HUES64 (cell line): ENCODE measurements around the gene CDH10.

ENCODE experiments used
- H3K27ac ChIP-seq: 2 replicates; pipeline ENCODE4 v1.7.0; 2013; ENCODE audit warnings: low read depth, low read length, inconsistent platforms
- H3K27me3 ChIP-seq: 2 replicates; pipeline ENCODE4 v1.6.1; 2013; ENCODE audit warnings: mild to moderate bottlenecking, low read length; ENCODE audit not compliant: insufficient read depth
- H3K36me3 ChIP-seq: 2 replicates; pipeline ENCODE4 v1.6.1; 2013; ENCODE audit warnings: mild to moderate bottlenecking, low read length; ENCODE audit not compliant: insufficient read depth
- H3K4me1 ChIP-seq: 2 replicates; pipeline ENCODE4 v1.6.1; 2013; ENCODE audit warnings: mild to moderate bottlenecking, low read length, moderate library complexity; ENCODE audit not compliant: insufficient read depth
- H3K4me3 ChIP-seq: 2 replicates; pipeline ENCODE4 v1.5.1; 2013; ENCODE audit warnings: mild to moderate bottlenecking, low read length, moderate library complexity
- H3K9ac ChIP-seq: 2 replicates; pipeline ENCODE4 v1.6.1; 2013; ENCODE audit warnings: mild to moderate bottlenecking, low read depth, low read length
- H3K9me3 ChIP-seq: 2 replicates; pipeline ENCODE4 v1.6.1; 2013; ENCODE audit warnings: low read depth, low read length; ENCODE audit not compliant: insufficient read depth
- WGBS: fragments of 150-250, 120-280 bp; methylation state at CpG from one replicate; pipeline ENCODE4 v1.1.7; 2013; ENCODE audit warnings: missing lambda C conversion rate; 5-methylcytosine and 5-hydroxymethylcytosine counted together

CDH10 gene

GRCh38 chr5:24633715-24634325 is 11.0 kb downstream of the CDH10 start:
- 3% methylated on average over 4 of the region's 4 CpGs for WGBS
- Histone ChIP-seq H3K27ac (no peak overlapping the region), H3K27me3 (no peaks in the 10 kb centered on the region), H3K4me1 (peaks cover 6% of the 10 kb centered on the region; the same call in 1 of the 2 replicates), H3K36me3 (no peaks in the 10 kb centered on the region), H3K9ac (no peak overlapping the region), H3K9me3 (no peaks in the 10 kb centered on the region), H3K4me3 (no peak overlapping the region)

DNA sequence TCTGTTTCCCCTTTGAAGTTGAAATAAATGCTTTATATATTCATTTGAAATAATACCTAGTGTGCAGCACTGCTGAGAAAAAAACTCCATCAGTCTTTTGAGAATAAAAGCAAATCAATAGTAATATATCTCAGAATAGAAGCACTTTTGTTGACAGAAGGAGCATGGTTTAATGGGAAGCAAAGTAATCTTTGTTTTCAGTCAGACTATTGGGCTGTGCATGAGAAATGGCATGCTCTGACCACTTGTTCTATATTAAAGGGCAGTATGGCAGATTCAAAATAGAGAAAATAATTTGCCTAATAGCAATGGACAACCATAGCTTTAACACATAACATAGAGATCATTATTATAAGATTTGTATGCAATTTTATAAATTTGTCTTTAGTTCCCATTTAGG is 12.4 kb downstream of the CDH10 start:
- Histone ChIP-seq H3K27me3 (no peaks in the 10 kb centered on the region), H3K36me3 (no peaks in the 10 kb centered on the region), H3K9ac (no peak overlapping the region), H3K9me3 (no peaks in the 10 kb centered on the region), H3K27ac (no peak overlapping the region), H3K4me1 (peaks cover 6% of the 10 kb centered on the region; the same call in 1 of the 2 replicates), H3K4me3 (no peak overlapping the region)

- H3K27me3 ChIP-seq: no peaks in the 10 kb centered on the region
- H3K9me3 ChIP-seq: no peaks in the 10 kb centered on the region
Measured at GRCh38 chr5:24630918-24631317, 13.9 kb downstream of the CDH10 start.

GRCh38 chr5:24629798-24630197 is 15.0 kb downstream of the CDH10 start:
- no peaks in the 10 kb centered on the region for H3K27me3 ChIP-seq
- no peaks in the 10 kb centered on the region for H3K36me3 ChIP-seq
- H3K4me1 ChIP-seq: no peaks in the 10 kb centered on the region
- WGBS: 100% methylated on average over 1 of the region's 1 CpG
- H3K9ac ChIP-seq: no peak overlapping the region
- no peak overlapping the region for H3K27ac ChIP-seq
- H3K4me3 ChIP-seq: no peak overlapping the region
- H3K9me3 ChIP-seq: no peaks in the 10 kb centered on the region

More at GRCh38 chr5:24630918-24631317, 13.9 kb downstream of the CDH10 start:
- peaks cover 6% of the 10 kb centered on the region; the same call in 1 of the 2 replicates for H3K4me1 ChIP-seq
- no peak overlapping the region for H3K4me3 ChIP-seq
- no peak overlapping the region for H3K27ac ChIP-seq
- no peak overlapping the region for H3K9ac ChIP-seq
- H3K36me3 ChIP-seq: no peaks in the 10 kb centered on the region

- no peaks in the 10 kb centered on the region for H3K27me3 ChIP-seq
- H3K9ac ChIP-seq: no peak overlapping the region
- H3K4me1 ChIP-seq: peaks cover 13% of the 10 kb centered on the region
- no peak overlapping the region for H3K27ac ChIP-seq
- H3K9me3 ChIP-seq: no peaks in the 10 kb centered on the region
- H3K36me3 ChIP-seq: no peaks in the 10 kb centered on the region
- no peak overlapping the region for H3K4me3 ChIP-seq
Measured at GRCh38 chr5:24624872-24625271, 19.9 kb downstream of the CDH10 start.

- no peak overlapping the region for H3K4me3 ChIP-seq
- H3K4me1 ChIP-seq: peaks cover 13% of the 10 kb centered on the region
- WGBS: no CpG with 5 or more reads among the region's 1 CpG
- H3K9ac ChIP-seq: no peak overlapping the region
- no peaks in the 10 kb centered on the region for H3K36me3 ChIP-seq
- no peaks in the 10 kb centered on the region for H3K9me3 ChIP-seq
- H3K27ac ChIP-seq: no peak overlapping the region
- H3K27me3 ChIP-seq: no peaks in the 10 kb centered on the region
Measured at GRCh38 chr5:24623624-24624023, 21.2 kb downstream of the CDH10 start.

GRCh38 chr5:24623031-24623430 is 21.7 kb downstream of the CDH10 start:
- WGBS: 68% methylated on average over 3 of the region's 5 CpGs
- no peak overlapping the region for H3K4me3 ChIP-seq
- no peak overlapping the region for H3K27ac ChIP-seq
- no peak overlapping the region for H3K9ac ChIP-seq
- H3K4me1 ChIP-seq: peaks cover 13% of the 10 kb centered on the region
- H3K36me3 ChIP-seq: no peaks in the 10 kb centered on the region
- H3K9me3 ChIP-seq: no peaks in the 10 kb centered on the region
- H3K27me3 ChIP-seq: no peaks in the 10 kb centered on the region

GRCh38 chr5:24621792-24622191 is 23.0 kb downstream of the CDH10 start:
- Histone ChIP-seq H3K36me3 (no peaks in the 10 kb centered on the region), H3K4me1 (peaks cover 13% of the 10 kb centered on the region), H3K9me3 (no peaks in the 10 kb centered on the region)

DNA sequence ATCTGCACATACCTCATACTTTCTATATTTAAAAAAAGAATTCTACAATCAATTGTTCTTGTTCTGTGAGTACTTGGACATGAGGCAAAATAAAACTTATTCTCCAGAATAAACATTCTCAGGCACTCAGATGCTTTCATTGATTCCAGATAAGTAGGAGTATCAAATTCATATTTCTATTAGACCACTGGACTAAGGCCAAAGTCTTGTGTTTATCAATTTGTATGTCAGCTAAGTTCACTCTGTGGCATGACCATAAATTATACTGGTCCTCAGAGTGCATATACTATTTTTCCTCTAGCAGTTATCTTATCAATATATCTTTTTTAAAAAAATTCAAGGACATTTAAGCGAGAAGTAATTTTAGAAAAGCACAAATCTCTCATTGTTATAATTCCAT is 28.2 kb downstream of the CDH10 start:
- no peaks in the 10 kb centered on the region for H3K36me3 ChIP-seq
- H3K27ac ChIP-seq: no peak overlapping the region
- no peak overlapping the region for H3K4me3 ChIP-seq
- H3K9me3 ChIP-seq: no peaks in the 10 kb centered on the region
- H3K9ac ChIP-seq: no peak overlapping the region
- 100% methylated on average over 1 of the region's 1 CpG for WGBS
- no peaks in the 10 kb centered on the region for H3K4me1 ChIP-seq
- H3K27me3 ChIP-seq: no peaks in the 10 kb centered on the region

More at GRCh38 chr5:24621792-24622191, 23.0 kb downstream of the CDH10 start:
- H3K9ac ChIP-seq: no peak overlapping the region
- 80% methylated on average over 6 of the region's 6 CpGs for WGBS
- H3K4me3 ChIP-seq: no peak overlapping the region
- H3K27me3 ChIP-seq: no peaks in the 10 kb centered on the region
- H3K27ac ChIP-seq: no peak overlapping the region

GRCh38 chr5:24615159-24615558 is 29.6 kb downstream of the CDH10 start:
- Histone ChIP-seq H3K9ac (no peak overlapping the region), H3K4me1 (no peaks in the 10 kb centered on the region), H3K9me3 (no peaks in the 10 kb centered on the region), H3K36me3 (no peaks in the 10 kb centered on the region), H3K27ac (no peak overlapping the region), H3K27me3 (no peaks in the 10 kb centered on the region), H3K4me3 (no peak overlapping the region)
- WGBS: 91% methylated on average over 3 of the region's 4 CpGs

- Histone ChIP-seq H3K9me3 (no peaks in the 10 kb centered on the region), H3K27me3 (no peaks in the 10 kb centered on the region), H3K36me3 (no peaks in the 10 kb centered on the region), H3K4me1 (no peaks in the 10 kb centered on the region), H3K4me3 (no peak overlapping the region), H3K27ac (no peak overlapping the region), H3K9ac (no peak overlapping the region)
- 97% methylated on average over 14 of the region's 14 CpGs for WGBS
Measured at GRCh38 chr5:24609706-24610105, 35.1 kb downstream of the CDH10 start.

- WGBS: 79% methylated on average over 3 of the region's 3 CpGs
- Histone ChIP-seq H3K4me3 (no peak overlapping the region), H3K36me3 (no peaks in the 10 kb centered on the region), H3K27me3 (no peaks in the 10 kb centered on the region), H3K9ac (no peak overlapping the region), H3K27ac (no peak overlapping the region), H3K9me3 (no peaks in the 10 kb centered on the region), H3K4me1 (no peaks in the 10 kb centered on the region)
Measured at GRCh38 chr5:24606971-24607370, 37.8 kb downstream of the CDH10 start.
